Progenitor cell of endocrine pancreas (in vitro differentiated cells): ENCODE results near the gene KCTD8. TPM values are rescaled to one million over a fixed set of nuclear protein-coding genes. Genes with fewer than 3 reads are reported as not detected.

Experiments used
- DNase-seq: peaks from one replicate; pipeline ENCODE4 v3.0.0; 2021; ENCODE audit warnings: low spot score; ENCODE audit not compliant: unreplicated experiment
- H3K27ac Mint-ChIP-seq: 2 replicates; pipeline ENCODE4 v1.8.0; 2021; ENCODE audit warnings: mild to moderate bottlenecking, moderate library complexity, mixed read lengths
- H3K27me3 Mint-ChIP-seq: 2 replicates; pipeline ENCODE4 v1.8.0; 2021; ENCODE audit warnings: mixed read lengths
- H3K36me3 Mint-ChIP-seq: 2 replicates; pipeline ENCODE4 v1.8.0; 2022; ENCODE audit warnings: mixed read lengths; ENCODE audit not compliant: insufficient read depth
- H3K4me1 Mint-ChIP-seq: 2 replicates; pipeline ENCODE4 v1.8.0; 2021; ENCODE audit warnings: low read depth, mixed read lengths
- H3K4me3 Mint-ChIP-seq: 2 replicates; pipeline ENCODE4 v1.8.0; 2021; ENCODE audit warnings: low read depth, mild to moderate bottlenecking, moderate library complexity, mixed read lengths
- H3K9me3 Mint-ChIP-seq: 2 replicates; pipeline ENCODE4 v1.8.0; 2021; ENCODE audit warnings: low read depth, mixed read lengths
- total RNA-seq: library from RNA; stranded (reverse); gene quantifications from 2 replicates; pipeline ENCODE4 v1.2.1, GENCODE V29; 2021
- TF ChIP-seq, protein P1 (sequence below): fragments of 200-600 bp; sonication (generic); IDR thresholded peaks from one replicate; pipeline ENCODE4 v1.5.0; 2021; ENCODE audit warnings: antibody characterized with exemption, mild to moderate bottlenecking; ENCODE audit not compliant: unreplicated experiment

KCTD8 gene
- total RNA-seq, 1 donor from 2014 or later, result 1.3 TPM

GRCh38 chr4:44320833-44321232 lies 127.8 kb downstream of the KCTD8 start:
- no peak overlapping the region for H3K27ac Mint-ChIP-seq
- H3K4me3 Mint-ChIP-seq, result no peak overlapping the region
- H3K9me3 Mint-ChIP-seq, result peaks cover 6% of the 10 kb centered on the region
- DNase-seq, result no peak
- H3K4me1 Mint-ChIP-seq, result peaks cover 10% of the 10 kb centered on the region
- no peaks in the 10 kb centered on the region for H3K36me3 Mint-ChIP-seq
- TF ChIP-seq, protein P1, sequence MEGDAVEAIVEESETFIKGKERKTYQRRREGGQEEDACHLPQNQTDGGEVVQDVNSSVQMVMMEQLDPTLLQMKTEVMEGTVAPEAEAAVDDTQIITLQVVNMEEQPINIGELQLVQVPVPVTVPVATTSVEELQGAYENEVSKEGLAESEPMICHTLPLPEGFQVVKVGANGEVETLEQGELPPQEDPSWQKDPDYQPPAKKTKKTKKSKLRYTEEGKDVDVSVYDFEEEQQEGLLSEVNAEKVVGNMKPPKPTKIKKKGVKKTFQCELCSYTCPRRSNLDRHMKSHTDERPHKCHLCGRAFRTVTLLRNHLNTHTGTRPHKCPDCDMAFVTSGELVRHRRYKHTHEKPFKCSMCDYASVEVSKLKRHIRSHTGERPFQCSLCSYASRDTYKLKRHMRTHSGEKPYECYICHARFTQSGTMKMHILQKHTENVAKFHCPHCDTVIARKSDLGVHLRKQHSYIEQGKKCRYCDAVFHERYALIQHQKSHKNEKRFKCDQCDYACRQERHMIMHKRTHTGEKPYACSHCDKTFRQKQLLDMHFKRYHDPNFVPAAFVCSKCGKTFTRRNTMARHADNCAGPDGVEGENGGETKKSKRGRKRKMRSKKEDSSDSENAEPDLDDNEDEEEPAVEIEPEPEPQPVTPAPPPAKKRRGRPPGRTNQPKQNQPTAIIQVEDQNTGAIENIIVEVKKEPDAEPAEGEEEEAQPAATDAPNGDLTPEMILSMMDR, result no peak
- H3K27me3 Mint-ChIP-seq, result no peaks in the 10 kb centered on the region

DNA sequence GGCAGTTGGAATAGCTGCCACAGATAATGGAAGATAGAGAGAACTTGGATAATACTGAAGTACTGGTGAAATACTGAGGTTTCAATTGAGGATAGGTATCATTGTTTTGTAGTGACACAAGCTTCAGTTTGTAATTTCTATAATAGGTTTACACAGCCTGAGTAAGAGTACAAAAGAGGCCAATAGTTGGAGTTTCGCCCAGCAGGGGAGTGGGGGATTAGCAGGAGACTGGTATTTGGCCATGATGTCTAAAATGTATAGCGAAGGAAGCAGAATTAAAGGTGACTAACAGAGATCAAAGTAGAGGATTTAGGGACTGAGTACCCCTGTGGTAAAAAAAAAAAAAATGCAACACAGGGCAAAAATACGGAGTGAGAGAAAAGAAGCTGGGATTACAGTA lies 129.5 kb downstream of the KCTD8 start:
- H3K36me3 Mint-ChIP-seq, result no peaks in the 10 kb centered on the region
- DNase-seq, result no peak
- H3K4me1 Mint-ChIP-seq, result peaks cover 10% of the 10 kb centered on the region
- H3K4me3 Mint-ChIP-seq, result no peak overlapping the region
- peaks cover 6% of the 10 kb centered on the region for H3K9me3 Mint-ChIP-seq
- H3K27me3 Mint-ChIP-seq, result no peaks in the 10 kb centered on the region
- TF ChIP-seq, protein P1, result no peak
- H3K27ac Mint-ChIP-seq, result no peak overlapping the region

GRCh38 chr4:44313702-44314101 lies 134.9 kb downstream of the KCTD8 start:
- TF ChIP-seq, protein P1, result no peak
- no peak overlapping the region for H3K4me3 Mint-ChIP-seq
- peaks cover 3% of the 10 kb centered on the region for H3K4me1 Mint-ChIP-seq
- H3K9me3 Mint-ChIP-seq, result peaks cover 4% of the 10 kb centered on the region
- DNase-seq, result no peak
- no peaks in the 10 kb centered on the region for H3K27me3 Mint-ChIP-seq
- no peaks in the 10 kb centered on the region for H3K36me3 Mint-ChIP-seq
- H3K27ac Mint-ChIP-seq, result no peak overlapping the region

DNA sequence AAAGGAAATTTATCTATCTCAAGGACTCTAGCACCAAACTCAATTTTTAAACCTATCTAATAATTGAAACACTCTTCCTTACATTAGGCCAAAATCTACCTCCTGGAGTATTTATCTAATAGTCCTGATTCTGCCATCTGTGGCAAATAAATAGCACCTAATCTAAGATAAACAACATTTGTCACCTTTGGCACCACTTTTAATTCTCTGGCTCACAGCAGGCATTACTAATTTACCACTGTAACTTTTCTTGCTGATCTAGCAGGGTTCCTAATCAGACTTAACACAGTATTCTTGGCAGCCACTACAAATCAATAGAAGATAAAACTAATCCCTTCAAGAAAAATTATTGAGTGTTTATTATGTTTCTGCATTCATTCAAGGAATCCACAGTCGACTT lies 161.1 kb downstream of the KCTD8 start:
- no peak overlapping the region for H3K27ac Mint-ChIP-seq

DNA sequence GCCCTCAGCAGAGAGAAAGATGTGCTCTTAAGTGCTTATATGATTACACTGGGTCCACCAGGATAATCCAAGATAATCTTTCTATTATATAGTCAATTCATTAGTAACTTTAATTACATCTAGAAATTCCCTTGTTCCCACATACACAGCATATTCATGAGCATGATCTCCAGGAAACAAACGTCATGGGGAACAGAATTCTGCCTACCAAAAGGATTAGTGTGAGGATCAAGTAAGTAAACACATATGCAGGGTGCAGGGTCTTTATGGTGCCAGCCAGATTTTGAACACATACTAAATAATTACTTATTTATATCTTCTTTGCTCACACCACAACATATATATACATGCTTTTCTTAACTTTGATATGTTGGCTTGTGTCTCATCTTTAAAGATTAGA lies 169.1 kb downstream of the KCTD8 start:
- Mint-ChIP-seq H3K4me3 (no peak overlapping the region), H3K9me3 (peaks cover 8% of the 10 kb centered on the region), H3K4me1 (no peaks in the 10 kb centered on the region), H3K36me3 (no peaks in the 10 kb centered on the region), H3K27me3 (no peaks in the 10 kb centered on the region), H3K27ac (no peak overlapping the region)
- no peak for DNase-seq
- TF ChIP-seq, protein P1, result no peak

More for the DNA sequence above, 161.1 kb downstream of the KCTD8 start:
- Mint-ChIP-seq H3K36me3 (no peaks in the 10 kb centered on the region), H3K9me3 (peaks cover 21% of the 10 kb centered on the region), H3K4me3 (no peak overlapping the region), H3K4me1 (no peaks in the 10 kb centered on the region), H3K27me3 (no peaks in the 10 kb centered on the region)
- TF ChIP-seq, protein P1, result no peak
- DNase-seq, result no peak
